Activated CD4-positive, CD25-positive, alpha-beta regulatory T cell treated with anti-CD3 and anti-CD28 coated beads, Interleukin-2, amount 50 U/mL, for 16 hours (primary cell): ENCODE data around the gene ALDH1L1.

Source experiments
- DNase-seq: peaks from one replicate; pipeline ENCODE4 v3.0.0-alpha.2; 2020; ENCODE audit warnings: low read depth, low spot score

ALDH1L1 gene

DNA sequence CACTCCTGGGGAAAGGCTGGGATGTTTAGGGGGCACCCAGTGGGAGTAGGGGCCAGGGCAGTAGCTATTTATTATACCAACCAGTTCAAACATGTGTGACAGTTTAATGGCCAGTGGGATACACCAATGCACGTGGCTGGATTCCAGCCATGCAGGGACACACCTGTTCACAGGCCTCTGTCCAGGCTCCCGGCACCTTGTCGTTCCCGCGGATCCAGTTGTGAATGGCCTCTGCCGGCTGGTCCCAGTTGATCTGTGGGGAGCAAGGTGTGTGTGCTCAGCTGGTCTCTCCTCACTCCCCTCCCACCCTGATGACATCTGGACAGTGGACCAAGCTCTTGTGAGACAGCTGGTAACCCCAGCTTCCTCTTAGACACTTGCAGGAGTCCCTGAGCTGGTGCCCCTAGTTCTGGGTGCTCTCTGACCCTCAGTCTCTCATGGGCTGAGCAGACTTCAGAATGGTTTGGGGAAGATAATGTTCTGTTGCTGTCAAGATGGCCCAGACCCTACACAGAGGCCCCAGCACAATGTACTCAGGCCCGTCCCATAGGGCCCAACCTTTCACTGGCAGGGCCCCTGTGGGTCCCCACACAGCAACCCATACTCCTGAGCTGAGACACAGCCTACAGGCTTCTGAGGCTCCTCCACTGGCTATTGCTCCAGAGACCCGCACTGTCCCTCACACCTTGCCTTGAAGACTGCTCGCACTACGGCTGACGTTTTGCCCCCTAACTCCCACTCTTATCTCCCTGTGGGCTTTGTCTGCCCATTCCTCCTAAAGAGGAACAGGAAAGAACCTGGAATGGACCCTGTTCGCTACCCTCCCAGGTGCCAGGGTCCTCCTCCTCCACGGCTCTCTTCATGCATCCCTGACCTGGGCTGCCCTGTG lies 25.8 kb downstream of the ALDH1L1 start:
- no peak for DNase-seq

GRCh38 chr3:126153695-126154360 lies 26.6 kb downstream of the ALDH1L1 start:
- DNase-seq: no peak

DNA sequence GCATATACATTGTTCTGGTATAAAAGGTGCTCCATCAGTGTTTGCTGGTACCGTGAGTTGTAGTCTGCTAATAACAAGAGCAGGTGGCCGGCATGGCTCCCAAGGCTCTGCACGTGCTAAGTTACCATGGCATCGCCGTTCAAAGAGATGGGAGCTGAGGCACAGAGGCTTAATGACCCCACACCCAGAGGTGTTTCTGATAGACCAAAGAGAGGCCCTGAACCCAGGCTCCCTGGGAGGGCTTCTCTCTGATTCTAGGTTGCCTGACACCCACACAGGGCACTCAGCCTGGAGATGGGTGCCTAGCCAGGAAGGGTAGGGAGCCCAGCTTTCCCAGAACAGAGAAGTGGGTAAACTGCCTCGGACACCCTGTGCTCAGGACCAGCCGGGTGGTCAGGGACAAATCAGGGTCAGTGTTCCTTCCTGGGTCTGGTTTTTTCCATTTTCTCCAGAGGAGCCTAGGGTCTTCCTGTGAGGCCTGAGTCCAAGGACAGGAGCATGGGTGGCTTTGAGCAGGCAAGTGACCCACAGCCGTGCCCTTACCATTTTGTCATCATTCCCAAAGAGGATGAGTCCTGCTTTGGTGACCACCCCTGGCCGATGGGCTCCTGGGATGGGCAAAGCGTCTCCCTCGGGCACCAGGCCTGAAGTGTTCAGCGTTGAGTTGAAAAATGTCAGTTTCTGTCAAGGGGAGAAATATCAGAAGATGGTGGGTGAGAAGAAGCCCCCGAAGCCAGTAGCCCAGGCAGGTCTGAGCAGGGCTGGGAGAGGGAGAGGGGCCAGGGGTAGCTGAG lies 27.3 kb downstream of the ALDH1L1 start:
- no peak for DNase-seq

- DNase-seq: no peak
Observed at GRCh38 chr3:126152458-126152857, 27.9 kb downstream of the ALDH1L1 start.

DNA sequence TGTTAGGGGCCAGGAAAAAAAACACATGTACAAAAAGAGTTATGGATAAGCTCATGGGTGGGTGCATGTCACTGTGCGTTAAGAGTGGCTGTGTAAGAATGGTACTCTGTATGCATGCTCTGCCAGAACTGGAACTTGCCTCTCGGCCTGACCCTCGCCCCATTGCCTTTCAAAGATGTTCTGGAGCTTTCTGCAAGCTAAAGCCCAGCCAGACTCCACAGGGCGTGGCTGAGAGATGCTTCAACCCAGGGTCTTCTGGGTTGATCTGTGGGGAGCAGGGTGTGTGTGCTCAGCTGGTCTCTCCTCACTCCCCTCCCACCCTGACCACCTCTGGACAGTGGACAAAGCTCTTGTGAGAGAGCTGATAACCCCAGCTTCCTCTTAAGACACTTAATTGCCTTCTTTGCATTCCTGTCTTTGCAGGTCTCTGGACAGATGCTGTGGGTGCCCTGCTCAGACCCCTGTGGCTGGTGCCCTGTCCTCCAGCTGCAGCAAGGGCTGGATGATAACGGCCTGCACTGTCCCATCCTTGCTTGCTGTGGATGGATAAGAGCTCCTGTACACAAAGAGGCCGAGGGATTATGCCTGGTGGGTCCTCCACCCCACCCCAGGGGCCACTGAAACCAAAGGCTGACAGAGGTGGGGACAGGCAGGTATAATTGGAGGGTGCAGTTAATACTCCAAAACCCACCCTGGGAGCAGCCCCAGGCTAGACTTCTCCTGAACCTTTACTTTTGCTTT lies 28.7 kb downstream of the ALDH1L1 start:
- no peak for DNase-seq

- no peak for DNase-seq
Observed at GRCh38 chr3:126149960-126150515, 30.3 kb downstream of the ALDH1L1 start.

- no peak for DNase-seq
Observed at GRCh38 chr3:126149256-126149902, 31.0 kb downstream of the ALDH1L1 start.

GRCh38 chr3:126147932-126148683 lies 32.3 kb downstream of the ALDH1L1 start:
- no peak for DNase-seq

GRCh38 chr3:126147147-126147931 lies 33.0 kb downstream of the ALDH1L1 start:
- DNase-seq: no peak

- no peak for DNase-seq
Observed at GRCh38 chr3:126146525-126147146, 33.8 kb downstream of the ALDH1L1 start.

- no peak for DNase-seq
Observed at GRCh38 chr3:126146034-126146433, 34.4 kb downstream of the ALDH1L1 start.

DNA sequence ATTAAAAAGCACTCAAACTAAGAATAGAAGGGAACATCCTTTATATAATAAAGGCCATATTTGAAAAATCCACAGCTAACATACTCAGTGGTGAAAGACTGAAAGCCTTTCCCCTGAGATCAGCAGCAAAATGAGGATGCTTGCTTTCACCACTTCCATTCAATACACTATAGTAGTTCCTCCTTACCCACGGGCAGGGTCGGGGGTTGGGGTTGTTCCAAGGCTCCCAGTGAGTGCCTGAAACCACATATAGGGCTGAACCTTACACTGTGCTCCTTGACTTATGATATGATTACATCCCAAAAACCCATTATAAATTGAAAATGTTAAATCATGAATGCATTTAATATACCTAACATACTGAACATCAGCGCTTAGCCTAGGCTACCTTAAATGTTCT lies 37.7 kb downstream of the ALDH1L1 start:
- DNase-seq: no peak

- no peak for DNase-seq
Observed at GRCh38 chr3:126137490-126138130, 42.8 kb downstream of the ALDH1L1 start.

- DNase-seq: no peak
Observed at GRCh38 chr3:126136428-126137220, 43.8 kb downstream of the ALDH1L1 start.

- no peak for DNase-seq
Observed at GRCh38 chr3:126135406-126136076, 44.8 kb downstream of the ALDH1L1 start.

- DNase-seq: no peak
Observed at GRCh38 chr3:126135071-126135405, 45.3 kb downstream of the ALDH1L1 start.
